PC-3 (cell line): ENCODE results near the gene UNC93A.

ENCODE experiments used
- CTCF ChIP-seq: fragments of 300-600 bp; sonication (generic); conservative IDR thresholded peaks from 2 replicates; pipeline ENCODE4 v1.5.1; 2017; ENCODE audit warnings: antibody characterized with exemption, low read depth, mild to moderate bottlenecking, low read length
- EZH2 ChIP-seq: fragments of 300-600 bp; sonication (generic); IDR thresholded peaks from one replicate; pipeline ENCODE4 v1.6.1; 2017; ENCODE audit warnings: antibody characterized with exemption, mild to moderate bottlenecking, low read length; ENCODE audit not compliant: unreplicated experiment

GRCh38 chr6:167293088-167293589, 2.0 kb downstream of the UNC93A start:
- TF ChIP-seq CTCF (no peak), EZH2 (no peak)
